ENCODE measurements around the gene GARNL3.

GARNL3 gene

GRCh38 chr9:127351182-127352166 lies 86.9 kb downstream of the GARNL3 start:
- Histone ChIP-seq H3K18ac (ENCODE audit: low read length) (no peak overlapping the region), H3K4ac (ENCODE audit: low read depth, low read length) (no peak overlapping the region), H2BK15ac (replicated peaks; ENCODE audit: low read depth) (no peak overlapping the region), H3K23ac (ENCODE audit: low read length) (no peak overlapping the region), H3K27ac (ENCODE audit: low read depth, low read length) (no peak overlapping the region), H3K9ac (ENCODE audit: low read length) (no peak overlapping the region), H3K27me3 (ENCODE audit: insufficient read depth, low read length, poor library complexity) (no peaks in the 10 kb centered on the region), H3K79me1 (ENCODE audit: low read length) (no peaks in the 10 kb centered on the region), H2BK5ac (ENCODE audit: low read length) (no peak overlapping the region), H3K4me1 (ENCODE audit: control insufficient read depth, low read depth, low read length) (no peaks in the 10 kb centered on the region), H3K56ac (ENCODE audit: low read length) (no peak overlapping the region), H2BK120ac (ENCODE audit: low read depth, low read length) (no peak overlapping the region), H3K4me2 (ENCODE audit: low read length) (no peak overlapping the region), H3K4me3 (ENCODE audit: low read length) (no peak overlapping the region), H3K36me3 (ENCODE audit: control insufficient read depth, insufficient read depth, low read length) (no peaks in the 10 kb centered on the region), H3K79me2 (ENCODE audit: control insufficient read depth, insufficient read depth, low read length) (no peaks in the 10 kb centered on the region), H4K8ac (ENCODE audit: low read depth, low read length) (no peak overlapping the region), H4K5ac (ENCODE audit: low read length) (no peak overlapping the region), H2AK5ac (ENCODE audit: low read length) (no peak overlapping the region)
- no peak for DNase-seq
- WGBS (ENCODE audit: extremely low coverage, insufficient coverage, low lambda C conversion rate), result no CpG with 5 or more reads among the region's 4 CpGs

GRCh38 chr9:127353882-127354281 lies 89.3 kb downstream of the GARNL3 start:
- Histone ChIP-seq H4K8ac (ENCODE audit: low read depth, low read length) (no peak overlapping the region), H3K4me2 (ENCODE audit: low read length) (no peak overlapping the region), H3K18ac (ENCODE audit: low read length) (no peak overlapping the region), H3K27ac (ENCODE audit: low read depth, low read length) (no peak overlapping the region), H2BK120ac (ENCODE audit: low read depth, low read length) (no peak overlapping the region), H3K9ac (ENCODE audit: low read length) (no peak overlapping the region), H3K4me3 (ENCODE audit: low read length) (no peak overlapping the region), H3K79me1 (ENCODE audit: low read length) (no peaks in the 10 kb centered on the region), H3K23ac (ENCODE audit: low read length) (no peak overlapping the region), H3K79me2 (ENCODE audit: control insufficient read depth, insufficient read depth, low read length) (no peaks in the 10 kb centered on the region), H2BK5ac (ENCODE audit: low read length) (no peak overlapping the region), H3K56ac (ENCODE audit: low read length) (no peak overlapping the region), H3K4me1 (ENCODE audit: control insufficient read depth, low read depth, low read length) (no peaks in the 10 kb centered on the region), H3K4ac (ENCODE audit: low read depth, low read length) (no peak overlapping the region), H3K36me3 (ENCODE audit: control insufficient read depth, insufficient read depth, low read length) (no peaks in the 10 kb centered on the region), H3K27me3 (ENCODE audit: insufficient read depth, low read length, poor library complexity) (no peaks in the 10 kb centered on the region), H2AK5ac (ENCODE audit: low read length) (no peak overlapping the region), H2BK15ac (replicated peaks; ENCODE audit: low read depth) (no peak overlapping the region), H4K5ac (ENCODE audit: low read length) (no peak overlapping the region)
- WGBS (ENCODE audit: extremely low coverage, insufficient coverage, low lambda C conversion rate), result no CpG with 5 or more reads among the region's 5 CpGs
- DNase-seq, result no peak

GRCh38 chr9:127356906-127357305 lies 92.3 kb downstream of the GARNL3 start:
- Histone ChIP-seq H3K27me3 (ENCODE audit: insufficient read depth, low read length, poor library complexity) (no peaks in the 10 kb centered on the region), H3K18ac (ENCODE audit: low read length) (no peak overlapping the region), H3K56ac (ENCODE audit: low read length) (no peak overlapping the region), H3K9ac (ENCODE audit: low read length) (no peak overlapping the region), H3K4me1 (ENCODE audit: control insufficient read depth, low read depth, low read length) (no peaks in the 10 kb centered on the region), H2BK15ac (replicated peaks; ENCODE audit: low read depth) (no peak overlapping the region), H3K4me2 (ENCODE audit: low read length) (no peak overlapping the region), H3K27ac (ENCODE audit: low read depth, low read length) (no peak overlapping the region), H3K79me1 (ENCODE audit: low read length) (no peaks in the 10 kb centered on the region), H3K36me3 (ENCODE audit: control insufficient read depth, insufficient read depth, low read length) (no peaks in the 10 kb centered on the region), H2BK120ac (ENCODE audit: low read depth, low read length) (no peak overlapping the region), H2AK5ac (ENCODE audit: low read length) (no peak overlapping the region), H4K8ac (ENCODE audit: low read depth, low read length) (no peak overlapping the region), H3K4me3 (ENCODE audit: low read length) (no peak overlapping the region), H4K5ac (ENCODE audit: low read length) (no peak overlapping the region), H3K23ac (ENCODE audit: low read length) (no peak overlapping the region), H3K4ac (ENCODE audit: low read depth, low read length) (no peak overlapping the region), H3K79me2 (ENCODE audit: control insufficient read depth, insufficient read depth, low read length) (no peaks in the 10 kb centered on the region), H2BK5ac (ENCODE audit: low read length) (no peak overlapping the region)
- no peak for DNase-seq
- no CpG with 5 or more reads among the region's 4 CpGs for WGBS (ENCODE audit: extremely low coverage, insufficient coverage, low lambda C conversion rate)

GRCh38 chr9:127358023-127358535 lies 93.5 kb downstream of the GARNL3 start:
- no peaks in the 10 kb centered on the region for H3K79me2 ChIP-seq (ENCODE audit: control insufficient read depth, insufficient read depth, low read length)
- no peak overlapping the region for H2BK120ac ChIP-seq (ENCODE audit: low read depth, low read length)
- no peak overlapping the region for H3K18ac ChIP-seq (ENCODE audit: low read length)
- H2BK15ac ChIP-seq (replicated peaks; ENCODE audit: low read depth), result no peak overlapping the region
- H3K56ac ChIP-seq (ENCODE audit: low read length), result no peak overlapping the region
- no peaks in the 10 kb centered on the region for H3K27me3 ChIP-seq (ENCODE audit: insufficient read depth, low read length, poor library complexity)
- no peak for DNase-seq
- WGBS (ENCODE audit: extremely low coverage, insufficient coverage, low lambda C conversion rate), result no CpG with 5 or more reads among the region's 3 CpGs
- no peak overlapping the region for H2AK5ac ChIP-seq (ENCODE audit: low read length)
- H3K9ac ChIP-seq (ENCODE audit: low read length), result no peak overlapping the region
- H3K79me1 ChIP-seq (ENCODE audit: low read length), result no peaks in the 10 kb centered on the region
- H3K36me3 ChIP-seq (ENCODE audit: control insufficient read depth, insufficient read depth, low read length), result no peaks in the 10 kb centered on the region
- H3K4me2 ChIP-seq (ENCODE audit: low read length), result no peak overlapping the region
- no peak overlapping the region for H3K4ac ChIP-seq (ENCODE audit: low read depth, low read length)
- H4K8ac ChIP-seq (ENCODE audit: low read depth, low read length), result no peak overlapping the region
- no peak overlapping the region for H3K23ac ChIP-seq (ENCODE audit: low read length)
- no peaks in the 10 kb centered on the region for H3K4me1 ChIP-seq (ENCODE audit: control insufficient read depth, low read depth, low read length)
- no peak overlapping the region for H3K27ac ChIP-seq (ENCODE audit: low read depth, low read length)
- H3K4me3 ChIP-seq (ENCODE audit: low read length), result no peak overlapping the region
- no peak overlapping the region for H4K5ac ChIP-seq (ENCODE audit: low read length)
- no peak overlapping the region for H2BK5ac ChIP-seq (ENCODE audit: low read length)

- Histone ChIP-seq H3K9ac (ENCODE audit: low read length) (no peak overlapping the region), H2BK15ac (replicated peaks; ENCODE audit: low read depth) (no peak overlapping the region), H2BK120ac (ENCODE audit: low read depth, low read length) (no peak overlapping the region), H3K27me3 (ENCODE audit: insufficient read depth, low read length, poor library complexity) (no peaks in the 10 kb centered on the region), H2AK5ac (ENCODE audit: low read length) (no peak overlapping the region), H3K4me2 (ENCODE audit: low read length) (no peak overlapping the region), H3K4me1 (ENCODE audit: control insufficient read depth, low read depth, low read length) (no peaks in the 10 kb centered on the region), H3K79me1 (ENCODE audit: low read length) (no peaks in the 10 kb centered on the region), H4K8ac (ENCODE audit: low read depth, low read length) (no peak overlapping the region), H3K36me3 (ENCODE audit: control insufficient read depth, insufficient read depth, low read length) (no peaks in the 10 kb centered on the region), H3K79me2 (ENCODE audit: control insufficient read depth, insufficient read depth, low read length) (no peaks in the 10 kb centered on the region), H3K4me3 (ENCODE audit: low read length) (no peak overlapping the region), H3K18ac (ENCODE audit: low read length) (no peak overlapping the region), H3K23ac (ENCODE audit: low read length) (no peak overlapping the region), H4K5ac (ENCODE audit: low read length) (no peak overlapping the region), H2BK5ac (ENCODE audit: low read length) (no peak overlapping the region), H3K27ac (ENCODE audit: low read depth, low read length) (no peak overlapping the region), H3K56ac (ENCODE audit: low read length) (no peak overlapping the region), H3K4ac (ENCODE audit: low read depth, low read length) (no peak overlapping the region)
- no peak for DNase-seq
- whole genome bisulfite sequencing (ENCODE audit: extremely low coverage, insufficient coverage, low lambda C conversion rate), result no CpG with 5 or more reads among the region's 3 CpGs
Observed at GRCh38 chr9:127358770-127359169, 94.2 kb downstream of the GARNL3 start.
